Ectodermal cell (in vitro differentiated cells): ENCODE results near the gene CCDC102A.
"Not testable (repeated sequence)": the region's sequence is repeated elsewhere in the genome, so short reads cannot be mapped to it uniquely, and the experiment has no call there.

Source experiments
- H3K27ac ChIP-seq: 2 replicates; pipeline ENCODE4 v1.7.0; 2013; ENCODE audit warnings: mild to moderate bottlenecking, low read depth, low read length; ENCODE audit not compliant: insufficient read depth, poor library complexity, severe bottlenecking
- H3K27me3 ChIP-seq: 2 replicates; pipeline ENCODE4 v1.7.0; 2013; ENCODE audit warnings: mild to moderate bottlenecking, low read length; ENCODE audit not compliant: insufficient read depth, control insufficient read depth, poor library complexity, severe bottlenecking
- H3K36me3 ChIP-seq: one replicate; pipeline ENCODE4 v1.7.0; 2013; ENCODE audit warnings: low read length; ENCODE audit not compliant: control insufficient read depth, insufficient read depth
- H3K4me1 ChIP-seq: one replicate; pipeline ENCODE4 v1.7.0; 2013; ENCODE audit warnings: low read length; ENCODE audit not compliant: control insufficient read depth, insufficient read depth
- H3K4me3 ChIP-seq: 2 replicates; pipeline ENCODE4 v1.7.0; 2013; ENCODE audit warnings: low read depth, low read length, control low read depth; ENCODE audit not compliant: insufficient read depth
- H3K9me3 ChIP-seq: 2 replicates; pipeline ENCODE4 v1.7.0; 2013; ENCODE audit warnings: mild to moderate bottlenecking, low read length, moderate library complexity; ENCODE audit not compliant: control insufficient read depth
- WGBS, 2 experiments: methylation state at CpG; one replicate each; pipeline ENCODE4 v1.1.7; 2013; ENCODE audit warnings: missing lambda C conversion rate in 2 of 2; 5-methylcytosine and 5-hydroxymethylcytosine counted together

The CCDC102A gene

DNA sequence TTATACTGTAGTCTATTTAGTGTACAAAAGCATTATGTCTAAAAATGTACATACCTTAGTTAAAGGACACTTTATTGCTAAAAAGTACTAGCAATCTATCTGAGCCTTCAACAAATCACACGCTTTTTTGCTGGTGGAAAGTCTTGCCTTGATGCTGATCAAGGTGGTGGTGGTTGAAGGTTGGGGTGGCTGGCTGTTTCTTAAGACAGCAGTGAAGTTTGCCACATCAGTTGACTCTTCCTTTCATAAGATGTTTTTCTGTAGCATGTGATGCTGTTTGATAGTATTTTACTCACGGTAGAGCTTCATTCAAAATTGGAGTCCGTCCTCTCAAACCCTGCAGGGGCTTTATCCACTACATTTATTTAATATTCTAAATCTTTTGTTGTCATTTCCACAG lies 14.7 kb upstream of the CCDC102A start:
- H3K27ac ChIP-seq = no peak overlapping the region
- no peaks in the 10 kb centered on the region for H3K36me3 ChIP-seq
- WGBS, 2 experiments = 86 to 95% methylated on average over 3 of the region's 3 CpGs
- no peaks in the 10 kb centered on the region for H3K27me3 ChIP-seq
- H3K4me3 ChIP-seq = no peak overlapping the region
- H3K9me3 ChIP-seq = no peaks in the 10 kb centered on the region
- no peaks in the 10 kb centered on the region for H3K4me1 ChIP-seq

DNA sequence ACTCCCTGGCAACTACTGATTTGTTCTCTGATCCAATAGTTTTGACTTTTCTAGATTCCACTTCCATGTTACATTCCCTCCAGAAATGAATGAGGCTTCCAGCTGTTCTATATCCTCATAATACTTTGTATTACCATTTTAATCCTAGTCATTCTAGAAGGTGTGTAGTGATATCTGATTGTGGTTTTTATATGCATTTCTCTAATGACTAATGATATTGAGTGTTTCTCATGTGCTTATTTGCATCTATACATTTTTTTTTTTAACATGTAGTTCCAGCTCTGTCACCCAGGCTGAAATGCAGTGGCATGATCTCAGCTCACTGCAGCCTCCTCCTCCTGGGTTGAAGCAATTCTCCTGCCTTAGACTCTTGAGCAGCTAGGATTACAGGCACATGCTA lies 13.4 kb upstream of the CCDC102A start:
- no peaks in the 10 kb centered on the region for H3K9me3 ChIP-seq
- H3K36me3 ChIP-seq = no peaks in the 10 kb centered on the region
- H3K27ac ChIP-seq = no peak overlapping the region
- no peak overlapping the region for H3K4me3 ChIP-seq
- no peaks in the 10 kb centered on the region for H3K27me3 ChIP-seq
- H3K4me1 ChIP-seq = no peaks in the 10 kb centered on the region

DNA sequence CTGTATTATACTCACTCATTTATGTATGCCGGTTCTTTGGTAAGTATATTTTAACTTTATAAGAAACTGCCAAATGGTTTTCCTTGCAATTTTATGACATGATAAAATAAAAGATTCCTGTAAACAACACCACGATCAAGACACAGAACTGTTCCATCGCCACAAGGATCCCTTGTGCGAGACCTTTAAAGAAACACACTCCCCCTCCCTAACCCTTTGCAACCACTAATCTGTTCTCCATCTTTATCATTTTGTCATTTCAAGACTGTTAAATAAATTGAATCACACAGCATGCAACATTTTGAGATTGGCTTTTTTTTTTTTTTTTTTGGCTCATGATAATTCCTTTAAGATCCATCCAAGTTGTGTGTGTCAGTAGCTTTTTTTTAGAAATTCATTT lies 12.0 kb upstream of the CCDC102A start:
- Histone ChIP-seq H3K27me3 (no peaks in the 10 kb centered on the region), H3K4me3 (no peak overlapping the region), H3K36me3 (no peaks in the 10 kb centered on the region), H3K4me1 (no peaks in the 10 kb centered on the region), H3K27ac (no peak overlapping the region), H3K9me3 (no peaks in the 10 kb centered on the region)
- 90 to 96% methylated on average over 3 of the region's 4 CpGs for WGBS, 2 experiments

DNA sequence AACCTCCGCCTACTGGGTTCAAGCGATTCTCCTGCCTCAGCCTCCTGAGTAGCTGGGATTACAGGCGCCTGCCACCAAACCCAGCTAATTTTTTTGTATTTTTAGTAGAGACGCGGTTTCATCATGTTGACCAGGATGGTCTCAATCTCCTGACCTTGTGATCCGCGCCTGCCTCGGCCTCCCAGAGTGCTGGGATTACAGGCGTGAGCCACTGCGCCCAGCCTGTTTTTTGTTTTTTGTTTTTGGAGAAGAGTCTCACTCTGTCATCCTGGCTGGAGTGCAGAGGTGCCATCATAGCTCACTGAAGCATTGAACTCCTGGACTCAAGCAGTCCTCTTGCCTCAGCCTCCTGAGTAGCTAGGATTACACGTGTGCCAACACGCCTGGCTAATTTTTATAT lies 11.2 kb upstream of the CCDC102A start:
- H3K4me3 ChIP-seq, H3K36me3 ChIP-seq, H3K27me3 ChIP-seq, H3K4me1 ChIP-seq, H3K27ac ChIP-seq, H3K9me3 ChIP-seq: not testable (repeated sequence)
- WGBS, 2 experiments = 94 to 95% methylated on average over 12 of the region's 12 CpGs

DNA sequence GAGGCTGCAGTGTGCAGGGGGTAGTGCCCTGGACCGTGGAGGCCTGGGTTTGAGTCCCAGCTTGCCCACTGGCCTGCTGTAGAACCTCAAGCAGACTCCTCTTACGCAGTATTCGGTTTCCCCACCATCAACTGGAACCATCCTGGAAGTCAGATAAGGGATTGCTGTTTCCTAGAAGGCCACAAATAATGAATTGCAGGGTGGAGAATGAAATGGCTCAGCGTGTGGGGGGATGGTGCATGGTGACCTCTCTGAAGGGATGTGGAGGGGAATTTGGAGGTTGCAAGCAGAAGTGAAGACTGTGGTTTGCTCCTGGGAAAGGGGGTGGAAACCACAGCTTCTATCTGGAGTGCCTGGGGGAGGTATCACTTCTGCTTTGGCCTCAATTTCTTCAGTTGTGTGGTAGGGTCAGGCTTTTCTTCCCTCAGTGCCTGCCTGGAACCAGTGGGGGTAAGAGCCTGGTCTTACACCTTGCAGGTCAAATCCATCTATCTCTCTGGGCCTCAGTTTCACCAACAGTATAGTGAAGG lies 7.8 kb upstream of the CCDC102A start:
- 90% methylated on average over 4 of the region's 4 CpGs for WGBS, 2 experiments
- H3K27me3 ChIP-seq = no peaks in the 10 kb centered on the region
- H3K27ac ChIP-seq = no peak overlapping the region
- H3K36me3 ChIP-seq = no peaks in the 10 kb centered on the region
- H3K4me3 ChIP-seq = no peak overlapping the region
- no peaks in the 10 kb centered on the region for H3K9me3 ChIP-seq
- H3K4me1 ChIP-seq = peaks cover 5% of the 10 kb centered on the region

DNA sequence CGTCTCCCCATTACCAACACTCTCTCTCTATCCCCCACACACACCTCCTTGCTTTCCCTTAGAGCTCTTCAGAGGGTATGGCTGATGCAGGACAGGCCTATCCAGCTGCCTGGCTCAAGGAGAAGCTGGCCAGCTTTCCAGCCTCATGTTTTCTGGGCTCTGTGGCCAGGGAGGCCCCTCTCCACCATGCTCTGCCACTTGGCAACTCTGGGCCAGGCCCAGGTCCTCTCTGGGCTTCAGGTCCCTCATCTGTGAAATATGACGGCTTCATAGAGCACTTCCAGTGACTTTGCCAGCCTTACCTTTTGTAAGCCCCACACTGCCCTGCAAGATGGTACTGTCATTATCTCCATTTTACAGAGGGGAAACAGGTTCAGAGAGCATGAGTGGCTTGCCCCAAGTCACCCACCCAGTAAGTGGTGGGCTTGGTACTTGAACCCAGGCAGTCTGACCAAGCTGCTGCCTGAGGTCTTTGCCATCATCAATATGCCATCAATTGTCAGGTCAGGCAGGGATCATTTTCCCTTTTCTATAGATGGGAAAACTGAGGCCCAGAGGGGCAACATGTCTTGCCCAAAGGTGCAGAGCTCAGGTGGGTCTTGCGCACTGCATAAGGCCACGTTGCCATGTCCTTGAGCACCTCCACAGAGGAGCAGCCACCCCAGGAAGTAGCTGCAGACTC lies 5.5 kb upstream of the CCDC102A start:
- 92 to 93% methylated on average over 4 of the region's 4 CpGs for WGBS, 2 experiments
- Histone ChIP-seq H3K36me3 (no peaks in the 10 kb centered on the region), H3K27me3 (no peaks in the 10 kb centered on the region), H3K9me3 (no peaks in the 10 kb centered on the region), H3K27ac (no peak overlapping the region), H3K4me3 (no peak overlapping the region), H3K4me1 (peaks cover 5% of the 10 kb centered on the region)

DNA sequence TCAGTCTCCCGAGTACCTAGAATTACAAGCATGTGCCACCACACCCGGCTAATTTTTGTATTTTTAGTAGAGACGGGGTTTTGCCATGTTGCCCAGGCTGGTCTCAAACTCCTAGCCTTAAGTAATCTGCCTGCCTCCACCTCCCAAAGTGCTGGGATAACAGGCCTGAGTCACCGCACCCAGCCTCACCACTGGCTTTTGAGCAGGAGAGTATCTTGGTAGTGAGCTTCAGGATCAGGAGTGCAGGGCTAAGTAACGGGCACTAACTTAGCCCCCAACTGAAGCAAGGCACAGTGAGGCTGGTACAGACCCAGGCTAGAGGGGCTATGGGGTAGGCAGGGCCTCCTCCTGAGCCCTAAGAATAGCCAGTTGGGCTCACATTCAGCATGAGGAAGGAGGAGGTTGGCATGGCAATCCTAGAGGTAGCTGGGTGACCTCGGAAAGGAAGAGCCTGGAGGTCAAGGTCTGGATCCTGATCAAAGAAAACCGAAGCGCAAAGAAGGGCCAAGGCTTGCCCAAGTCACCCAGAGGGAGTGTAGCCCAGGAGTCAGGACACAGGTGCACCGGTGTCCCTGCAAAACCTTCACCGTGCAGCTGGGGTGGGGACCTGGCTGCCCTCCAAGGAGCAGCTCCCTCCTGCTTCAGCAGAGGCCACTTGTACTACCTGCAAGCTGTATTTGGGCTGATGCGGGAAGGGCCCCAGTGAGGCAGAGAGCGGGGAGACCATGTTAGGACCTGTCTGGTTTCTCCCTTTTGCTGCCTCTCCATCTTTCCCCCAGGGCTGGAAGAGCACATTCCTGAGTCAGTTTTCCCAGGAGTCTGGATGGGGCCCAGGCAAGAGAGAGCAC lies 4.8 kb upstream of the CCDC102A start:
- peaks cover 5% of the 10 kb centered on the region for H3K4me1 ChIP-seq
- H3K9me3 ChIP-seq = no peaks in the 10 kb centered on the region
- no peak overlapping the region for H3K4me3 ChIP-seq
- H3K27ac ChIP-seq = no peak overlapping the region
- no peaks in the 10 kb centered on the region for H3K27me3 ChIP-seq
- H3K36me3 ChIP-seq = no peaks in the 10 kb centered on the region
- 83% methylated on average over 12 of the region's 12 CpGs for WGBS, 2 experiments

DNA sequence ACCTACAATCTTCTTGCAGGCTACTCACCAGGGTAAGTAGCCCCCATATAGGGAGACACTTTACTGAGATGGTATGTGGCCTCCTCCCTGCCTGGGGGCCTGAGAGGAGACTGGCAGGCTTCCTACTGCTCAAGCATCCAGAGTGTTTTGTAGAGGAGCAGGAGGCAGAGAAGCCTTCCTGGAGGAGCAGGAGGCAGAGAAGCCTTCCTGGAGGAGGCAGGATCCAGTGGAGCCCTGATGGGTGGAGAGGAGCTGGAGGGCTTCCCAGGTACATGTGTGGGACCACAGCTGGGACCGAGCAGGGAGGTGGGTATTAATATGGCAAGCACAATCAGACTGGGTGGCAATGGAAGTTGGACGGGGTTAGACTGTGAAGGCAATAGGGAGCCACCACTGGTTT lies 4.0 kb upstream of the CCDC102A start:
- peaks cover 8% of the 10 kb centered on the region for H3K4me1 ChIP-seq
- H3K36me3 ChIP-seq = no peaks in the 10 kb centered on the region
- H3K4me3 ChIP-seq = no peak overlapping the region
- WGBS, 2 experiments = 72 to 88% methylated on average over 2 of the region's 2 CpGs
- no peak overlapping the region for H3K27ac ChIP-seq
- H3K9me3 ChIP-seq = no peaks in the 10 kb centered on the region
- H3K27me3 ChIP-seq = no peaks in the 10 kb centered on the region

DNA sequence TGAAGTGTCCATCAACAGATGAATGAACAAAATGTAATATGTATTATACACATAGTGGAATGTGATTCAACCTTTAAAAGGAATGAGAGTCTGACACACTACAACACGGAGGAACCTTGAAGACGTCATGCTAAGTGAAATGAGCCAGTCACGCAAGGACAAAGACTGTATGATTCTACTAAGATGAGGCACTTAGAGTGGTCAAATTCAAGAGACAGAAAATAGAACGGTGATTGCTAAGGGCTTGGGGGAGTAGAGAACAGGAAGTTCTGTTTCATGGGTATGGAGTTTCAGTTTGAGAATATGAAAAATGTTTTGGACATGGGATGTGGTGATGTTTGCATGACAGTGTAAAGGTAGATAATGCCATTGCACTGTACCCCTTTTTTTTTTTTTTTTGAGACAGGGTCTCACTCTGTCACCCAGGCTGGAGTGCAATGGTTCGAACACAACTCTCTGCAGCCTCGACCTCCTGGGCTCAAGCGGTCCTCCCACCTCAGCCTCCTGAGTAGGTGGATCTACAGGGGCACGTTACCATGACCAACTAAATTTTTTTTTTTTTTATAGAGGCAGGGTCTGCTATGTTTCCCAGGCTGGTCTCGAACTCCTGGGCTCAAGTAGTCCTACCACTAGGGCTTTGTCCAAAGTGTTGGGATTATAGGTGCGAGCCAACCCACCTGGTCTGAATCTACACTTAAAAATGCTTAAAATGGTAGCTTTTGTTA lies 2.9 kb upstream of the CCDC102A start:
- no peaks in the 10 kb centered on the region for H3K36me3 ChIP-seq
- H3K4me1 ChIP-seq = peaks cover 13% of the 10 kb centered on the region
- WGBS, 2 experiments = 91 to 93% methylated on average over 10 of the region's 10 CpGs
- no peaks in the 10 kb centered on the region for H3K9me3 ChIP-seq
- H3K27me3 ChIP-seq = no peaks in the 10 kb centered on the region
- no peak overlapping the region for H3K27ac ChIP-seq
- no peak overlapping the region for H3K4me3 ChIP-seq

DNA sequence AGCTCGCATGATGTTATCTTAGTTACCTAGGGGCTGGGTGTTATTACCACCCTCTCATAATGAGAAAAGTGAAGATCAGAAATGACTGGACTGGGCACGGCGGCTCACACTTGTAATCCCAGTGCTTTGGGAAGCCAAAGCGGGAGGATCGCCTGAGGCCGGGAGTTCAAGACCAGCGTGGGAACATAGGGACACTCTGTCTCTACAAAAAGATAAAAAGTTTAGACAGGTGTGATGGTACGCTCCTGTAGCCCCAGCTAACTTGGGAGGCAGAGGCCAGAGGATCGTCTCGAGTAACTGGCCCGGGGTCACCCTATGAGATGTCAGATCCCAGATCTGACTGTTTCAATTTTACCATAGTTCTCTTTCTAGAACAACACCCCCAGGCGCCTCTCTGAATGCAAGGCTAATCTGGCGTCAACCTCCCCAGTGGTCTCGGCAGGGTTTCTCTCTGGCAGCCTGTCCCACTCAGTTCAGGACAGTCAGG lies 1.9 kb upstream of the CCDC102A start:
- Histone ChIP-seq H3K36me3 (no peaks in the 10 kb centered on the region), H3K9me3 (no peaks in the 10 kb centered on the region), H3K4me1 (peaks cover 20% of the 10 kb centered on the region), H3K27ac (no peak overlapping the region), H3K4me3 (no peak overlapping the region), H3K27me3 (no peaks in the 10 kb centered on the region)
- WGBS, 2 experiments = 88 to 90% methylated on average over 14 of the region's 14 CpGs
